Activated CD8-positive, alpha-beta memory T cell treated with anti-CD3 and anti-CD28 coated beads, Interleukin-2, amount 50 U/mL, for 1 hour (primary cell): Measurements from ENCODE around the gene SLC6A11.

ENCODE experiments used
- DNase-seq: peaks from one replicate; pipeline ENCODE4 v3.0.0-alpha.2; 2020; ENCODE audit errors: extremely low read depth

The SLC6A11 gene

GRCh38 chr3:10930666-10931040, 114.6 kb downstream of the SLC6A11 start:
- DNase-seq, result no peak

- no peak for DNase-seq
These were observed 116.6 kb downstream of the SLC6A11 start for GRCh38 chr3:10932596-10932995.

GRCh38 chr3:10933021-10933420, 117.0 kb downstream of the SLC6A11 start:
- DNase-seq, result no peak

- DNase-seq, result no peak
These were observed 117.4 kb downstream of the SLC6A11 start for GRCh38 chr3:10933470-10933804.

GRCh38 chr3:10933805-10934481, 117.9 kb downstream of the SLC6A11 start:
- no peak for DNase-seq

- DNase-seq, result no peak
These were observed 119.0 kb downstream of the SLC6A11 start for GRCh38 chr3:10935028-10935427.

- DNase-seq, result no peak
These were observed 120.0 kb downstream of the SLC6A11 start for GRCh38 chr3:10935846-10936631.

GRCh38 chr3:10936686-10937085, 120.7 kb downstream of the SLC6A11 start:
- DNase-seq, result no peak

- DNase-seq, result no peak
These were observed 121.3 kb downstream of the SLC6A11 start for GRCh38 chr3:10937141-10937825.

GRCh38 chr3:10939556-10939955, 123.5 kb downstream of the SLC6A11 start:
- DNase-seq, result no peak

- no peak for DNase-seq
These were observed 124.1 kb downstream of the SLC6A11 start for GRCh38 chr3:10940106-10940505.

- DNase-seq, result no peak
These were observed 125.9 kb downstream of the SLC6A11 start for GRCh38 chr3:10941972-10942371.

- no peak for DNase-seq
These were observed 126.7 kb downstream of the SLC6A11 start for GRCh38 chr3:10942690-10943205.

GRCh38 chr3:10944866-10945265, 128.8 kb downstream of the SLC6A11 start:
- DNase-seq, result no peak

- no peak for DNase-seq
These were observed 129.8 kb downstream of the SLC6A11 start for GRCh38 chr3:10945683-10946287.

GRCh38 chr3:10946526-10946925, 130.5 kb downstream of the SLC6A11 start:
- DNase-seq, result no peak

GRCh38 chr3:10948326-10948725, 132.3 kb downstream of the SLC6A11 start:
- no peak for DNase-seq

- no peak for DNase-seq
These were observed 133.2 kb downstream of the SLC6A11 start for GRCh38 chr3:10949197-10949596.

- no peak for DNase-seq
These were observed 134.7 kb downstream of the SLC6A11 start for GRCh38 chr3:10950476-10951294.

- no peak for DNase-seq
These were observed 135.4 kb downstream of the SLC6A11 start for GRCh38 chr3:10951295-10951926.

- DNase-seq, result no peak
These were observed 136.5 kb downstream of the SLC6A11 start for GRCh38 chr3:10952525-10952924.
